Renal cortex interstitium (tissue), 11 donors: ENCODE results near the gene SLC24A3. TPM values are rescaled to one million over a fixed set of nuclear protein-coding genes. Genes with fewer than 3 reads are reported as not detected.
"Not testable (repeated sequence)": the region's sequence is repeated elsewhere in the genome, so short reads cannot be mapped to it uniquely, and the experiment has no call there.

Experiments
- DNase-seq, 11 donors: peaks; one replicate each; pipeline ENCODE4 v3.0.0-alpha.2; 2013; ENCODE audit warnings: low read depth in 9 of 11, low spot score in 4 of 11; ENCODE audit errors: extremely low read depth in 1 of 11
- polyA plus RNA-seq, 3 donors: library from polyadenylated mRNA; unstranded; fragments of 120-200 nt; gene quantifications; one replicate each; pipeline ENCODE4 v1.2.1, GENCODE V29; 2013; ENCODE audit not compliant: insufficient read length in 3 of 3

SLC24A3 gene
- polyA plus RNA-seq, 3 donors = 3.5 to 5.4 (median 4.8) TPM

GRCh38 chr20:19659448-19659847 lies 447.0 kb downstream of the SLC24A3 start:
- DNase-seq = no peak

DNA sequence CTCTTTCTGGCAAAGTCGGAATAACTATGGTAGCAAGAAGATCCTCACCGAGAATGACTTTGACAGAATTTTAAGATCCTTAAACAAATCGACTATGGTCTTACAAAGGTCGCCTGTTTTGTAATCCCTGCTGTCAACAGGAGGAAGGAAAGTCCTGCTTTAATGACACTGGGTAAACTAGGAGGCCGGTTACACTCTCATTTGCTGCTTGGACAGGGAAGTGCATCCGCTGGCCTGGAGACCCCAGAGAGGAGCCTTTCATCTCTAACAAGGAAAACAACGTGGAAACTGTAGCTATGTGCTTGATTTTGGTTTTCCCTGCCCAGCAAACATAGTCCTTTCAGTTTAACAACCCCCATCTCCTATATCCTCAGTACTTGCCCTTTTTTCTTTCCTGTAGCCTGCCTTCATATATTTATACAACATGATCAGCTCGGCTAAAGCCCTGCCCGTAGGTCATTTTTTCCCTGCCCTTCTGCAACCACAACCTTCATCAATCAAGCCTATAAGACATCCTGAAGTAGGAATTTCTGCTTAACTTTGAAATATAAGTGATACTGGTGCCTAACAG lies 448.5 kb downstream of the SLC24A3 start:
- no peak for DNase-seq

DNA sequence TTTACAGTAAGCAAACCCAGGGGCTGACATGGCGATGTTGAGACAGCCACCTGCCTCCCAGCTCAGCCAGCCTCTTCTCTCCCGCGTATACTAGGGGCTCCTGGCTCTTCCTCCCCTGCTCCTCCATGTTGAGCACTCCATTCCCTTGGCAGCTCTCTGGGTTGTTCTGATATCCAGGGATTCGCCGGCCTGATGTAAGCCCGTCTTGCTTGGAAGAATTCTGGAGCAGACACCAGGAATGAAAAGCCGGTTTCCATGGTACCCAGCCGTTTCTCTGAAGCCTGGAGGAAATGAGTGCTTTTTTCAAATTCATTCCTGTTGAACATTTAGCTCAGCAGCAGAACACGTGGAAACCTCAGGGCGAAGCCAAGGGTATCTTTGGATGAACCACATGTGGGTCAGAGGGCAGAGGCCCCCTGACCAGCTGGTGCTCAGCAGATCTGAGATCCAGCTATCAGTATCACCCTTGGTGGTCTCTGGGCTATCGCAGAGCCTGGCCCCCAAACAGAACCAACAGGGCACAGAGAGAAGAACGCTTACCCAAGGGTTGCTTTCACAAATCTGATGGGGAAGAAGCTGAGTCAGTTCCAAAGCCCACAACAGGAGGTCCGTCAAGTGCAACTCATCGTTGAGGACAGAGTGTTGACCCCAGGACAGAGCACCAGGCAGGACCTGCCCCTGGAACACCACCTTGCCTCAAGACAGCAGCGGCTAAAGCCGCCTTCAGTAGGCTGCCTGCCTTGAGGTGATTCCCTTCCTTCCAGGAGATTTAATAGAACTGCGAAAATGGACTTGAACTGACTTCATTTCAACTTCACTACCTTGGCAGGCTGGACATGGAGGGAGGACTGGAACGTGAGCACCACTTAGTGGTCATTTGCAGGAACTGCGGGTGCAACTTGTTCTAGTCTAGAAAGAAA lies 449.5 kb downstream of the SLC24A3 start:
- peak; percentile 49 to 77 (median 64) for DNase-seq

DNA sequence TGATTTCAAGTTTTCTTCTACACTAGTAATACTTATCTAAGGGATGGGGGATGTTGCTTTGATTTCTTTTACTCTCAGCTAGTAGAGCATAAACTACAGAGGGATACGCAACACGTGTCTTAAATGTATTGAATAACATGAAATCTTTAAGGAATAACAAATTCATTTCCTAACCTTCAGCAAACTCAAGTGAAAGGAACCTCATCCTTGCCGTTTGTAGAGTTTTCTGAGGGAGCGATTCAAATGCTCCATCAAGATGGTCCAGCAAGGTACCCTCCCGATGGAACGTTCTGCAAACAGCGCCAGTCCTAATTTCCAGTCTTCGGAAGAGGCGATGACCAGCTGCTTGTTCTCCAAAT lies 450.2 kb downstream of the SLC24A3 start:
- no peak for DNase-seq

- no peak for DNase-seq
Measured at GRCh38 chr20:19668418-19668817, 456.0 kb downstream of the SLC24A3 start.

DNA sequence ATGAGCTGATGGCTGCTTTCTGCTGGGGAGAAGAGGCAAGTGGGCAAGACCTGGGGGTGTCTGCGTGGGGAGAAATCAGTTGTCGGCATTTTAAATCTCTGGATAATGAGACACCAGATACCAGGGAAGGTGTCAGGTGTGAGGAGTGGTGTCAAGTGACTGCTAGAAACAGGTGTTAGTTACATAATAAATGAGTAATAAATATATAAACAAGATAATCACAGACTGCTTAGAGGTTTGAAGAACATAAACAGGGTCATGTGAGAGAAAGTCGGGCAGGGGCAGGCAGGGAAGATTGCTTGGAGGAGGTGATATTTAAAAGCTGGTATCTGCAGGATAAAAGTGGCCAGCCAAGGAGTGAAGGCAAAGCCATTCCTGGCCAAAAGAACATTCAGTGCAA lies 458.4 kb downstream of the SLC24A3 start:
- DNase-seq = no peak

GRCh38 chr20:19671374-19671773 lies 458.9 kb downstream of the SLC24A3 start:
- DNase-seq = no peak

- DNase-seq = no peak
Measured at GRCh38 chr20:19672498-19672897, 460.1 kb downstream of the SLC24A3 start.

DNA sequence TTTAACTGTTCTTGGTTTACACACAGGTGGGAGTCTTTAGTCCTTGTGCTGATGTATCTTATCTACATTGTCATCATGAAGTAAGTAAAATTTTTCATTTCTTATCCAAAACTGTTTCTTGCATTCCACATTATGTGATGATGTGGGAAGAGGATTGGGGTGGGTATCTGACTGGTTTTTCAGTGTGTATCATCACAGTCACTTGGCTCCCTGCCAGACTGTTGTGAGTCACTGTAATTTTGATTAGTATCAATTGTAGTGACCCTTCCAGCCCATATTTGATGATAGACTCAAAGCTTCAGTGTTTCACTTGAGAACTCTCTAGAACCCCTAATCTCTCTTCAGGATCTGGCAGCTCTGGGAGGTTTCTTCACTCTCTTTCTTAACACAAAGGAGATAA lies 461.1 kb downstream of the SLC24A3 start:
- DNase-seq = no peak

DNA sequence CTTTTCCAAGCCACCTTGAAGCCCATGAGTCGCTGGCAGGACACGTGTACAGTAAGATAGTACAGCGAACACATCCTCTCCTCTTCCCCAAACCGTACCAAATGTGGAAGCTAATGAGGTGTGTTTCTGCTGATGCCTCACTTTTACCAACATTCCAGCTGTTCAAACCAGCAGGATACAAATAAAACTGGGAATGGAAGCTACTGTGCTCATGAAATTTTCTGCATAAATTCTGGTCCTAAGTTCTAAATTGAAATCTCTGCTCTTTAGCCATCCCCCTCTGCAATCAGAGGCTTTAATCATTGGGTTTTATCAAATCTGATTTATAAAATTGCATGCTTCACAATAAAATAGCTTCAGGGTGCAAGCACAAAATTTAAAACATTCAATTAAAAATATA lies 463.8 kb downstream of the SLC24A3 start:
- DNase-seq = no peak

DNA sequence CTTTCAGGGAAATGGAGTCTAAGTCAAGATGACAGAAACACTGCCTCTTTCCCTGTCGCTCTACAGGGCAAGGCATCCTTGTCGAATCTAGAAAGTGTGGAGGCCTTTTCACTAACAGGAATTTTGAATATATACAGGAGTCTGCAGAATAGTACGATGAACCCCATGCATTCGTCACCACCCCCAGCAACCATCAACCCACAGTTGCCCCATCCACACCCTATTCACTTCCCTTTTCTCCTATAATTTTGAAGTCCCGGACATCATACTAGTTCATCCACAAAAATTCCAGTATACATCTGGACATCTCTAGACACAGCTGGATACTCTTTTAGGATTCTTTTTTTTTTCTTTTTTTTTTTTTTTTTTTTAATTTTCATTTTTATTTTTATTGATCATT lies 464.9 kb downstream of the SLC24A3 start:
- no peak for DNase-seq

GRCh38 chr20:19678591-19678990 lies 466.1 kb downstream of the SLC24A3 start:
- DNase-seq = not testable (repeated sequence)

- DNase-seq = no peak
Measured at GRCh38 chr20:19679900-19680495, 467.6 kb downstream of the SLC24A3 start.

DNA sequence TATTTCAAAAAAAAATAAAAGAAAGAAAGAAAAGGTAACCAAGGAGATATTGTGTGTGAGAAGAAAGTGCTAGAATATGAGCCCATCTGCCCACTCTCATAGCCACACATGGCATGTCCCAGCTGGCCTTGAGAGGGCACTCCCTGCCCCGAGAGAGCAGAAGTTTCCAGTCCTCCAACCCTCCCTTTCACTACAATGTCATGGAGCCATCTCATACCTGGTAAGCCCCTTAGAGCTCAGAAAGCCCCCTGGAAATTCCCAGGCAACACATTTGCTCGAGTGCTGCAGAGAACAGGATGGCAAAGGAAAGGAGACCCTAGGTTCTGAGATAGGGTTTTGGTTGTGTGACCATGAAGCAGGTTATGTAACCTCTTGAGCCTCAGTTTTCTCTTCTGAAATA lies 469.8 kb downstream of the SLC24A3 start:
- no peak for DNase-seq

DNA sequence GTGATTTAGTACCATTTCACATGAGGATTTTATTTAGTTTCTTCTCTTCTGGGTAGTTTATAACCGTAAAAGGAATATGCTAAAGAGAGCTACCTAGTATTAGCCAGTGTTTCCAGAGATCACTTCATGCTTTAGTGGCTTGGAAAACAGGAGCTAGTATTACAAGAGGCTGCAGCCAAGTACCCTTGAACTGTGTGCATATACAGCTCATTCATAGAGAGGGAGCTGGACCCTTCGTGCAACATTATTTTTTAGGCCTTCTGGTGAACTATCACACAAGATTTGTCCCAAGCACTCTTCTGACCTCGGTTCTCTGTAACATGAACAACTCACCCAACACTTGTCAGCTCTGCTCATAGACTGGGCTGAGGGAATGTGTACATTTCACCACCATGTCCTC lies 470.7 kb downstream of the SLC24A3 start:
- no peak for DNase-seq

DNA sequence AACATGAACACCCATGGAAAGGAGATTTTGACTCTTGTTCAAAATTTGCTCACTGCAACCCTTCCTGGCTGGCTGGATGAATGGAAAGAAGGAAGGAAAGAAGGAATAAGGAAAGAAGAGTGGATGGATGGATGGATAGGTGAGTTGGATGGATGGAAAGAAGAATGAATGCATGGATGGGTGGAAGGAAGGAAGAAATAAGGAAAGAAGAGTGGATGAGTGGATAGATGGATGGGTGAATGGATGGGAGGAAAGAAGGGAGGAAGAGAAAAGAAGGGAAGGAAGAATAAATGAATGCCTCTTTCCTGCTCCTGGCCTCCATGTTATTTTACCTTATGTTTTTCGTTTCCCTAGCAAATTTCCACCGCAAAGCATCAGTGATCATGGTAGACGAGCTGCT lies 471.4 kb downstream of the SLC24A3 start:
- DNase-seq = no peak

DNA sequence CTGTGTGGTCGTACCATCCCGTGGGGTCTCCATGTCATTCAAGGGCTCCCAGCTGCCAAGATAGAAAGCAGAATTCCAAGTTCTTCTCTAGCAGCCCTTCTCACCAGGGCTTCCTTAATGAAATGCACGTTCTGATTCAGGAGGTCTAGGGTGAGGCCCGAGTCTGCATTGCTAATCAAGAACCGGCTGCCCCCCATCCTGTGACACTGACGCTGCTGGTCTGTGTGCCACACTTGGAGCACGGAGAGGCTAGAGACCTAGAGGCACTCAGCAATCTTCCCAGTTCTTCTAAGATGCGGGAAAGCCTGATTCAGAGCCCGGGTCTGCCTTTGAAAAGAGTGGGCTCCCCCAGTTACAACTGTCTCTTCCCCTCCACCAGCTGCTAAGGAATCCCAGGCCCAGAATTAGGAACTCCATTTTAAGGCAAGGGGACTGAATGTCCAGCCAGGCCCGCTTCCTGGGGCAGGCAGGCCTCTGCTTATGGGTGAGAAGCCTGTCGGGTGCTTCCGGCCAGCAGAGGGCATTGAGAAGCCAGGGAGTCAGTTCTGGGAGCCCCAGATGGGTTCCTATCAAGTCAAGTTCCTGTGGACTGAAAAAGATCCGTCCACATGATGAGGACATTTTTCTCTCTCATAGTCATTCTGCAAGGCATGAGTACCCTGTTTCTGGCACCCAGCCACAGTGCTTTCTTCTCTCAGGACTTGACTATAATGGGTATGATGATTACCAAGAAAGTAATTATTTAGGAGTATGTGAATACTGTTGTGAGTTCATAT lies 475.8 kb downstream of the SLC24A3 start:
- peak in 2 of 11 donors; percentile 13 to 21 for DNase-seq

DNA sequence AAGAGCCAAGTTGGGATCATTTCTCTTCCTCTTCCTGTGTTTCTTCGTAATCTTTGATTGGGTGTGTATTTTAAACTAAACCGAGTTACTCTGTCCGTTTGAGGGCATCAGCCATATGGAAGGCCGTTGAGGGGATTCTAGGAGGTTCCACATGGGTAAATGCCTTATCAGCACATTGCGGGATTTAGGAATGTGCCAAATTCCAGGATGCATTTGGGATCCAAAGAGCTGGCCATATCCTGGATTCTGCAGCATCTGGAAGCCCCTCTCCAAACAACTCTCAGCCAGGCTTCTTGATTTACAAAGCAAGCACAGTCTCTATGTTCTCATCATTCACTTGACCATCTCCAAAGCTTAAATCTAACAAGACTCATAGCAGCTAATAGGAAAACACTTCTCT lies 478.0 kb downstream of the SLC24A3 start:
- DNase-seq = no peak

DNA sequence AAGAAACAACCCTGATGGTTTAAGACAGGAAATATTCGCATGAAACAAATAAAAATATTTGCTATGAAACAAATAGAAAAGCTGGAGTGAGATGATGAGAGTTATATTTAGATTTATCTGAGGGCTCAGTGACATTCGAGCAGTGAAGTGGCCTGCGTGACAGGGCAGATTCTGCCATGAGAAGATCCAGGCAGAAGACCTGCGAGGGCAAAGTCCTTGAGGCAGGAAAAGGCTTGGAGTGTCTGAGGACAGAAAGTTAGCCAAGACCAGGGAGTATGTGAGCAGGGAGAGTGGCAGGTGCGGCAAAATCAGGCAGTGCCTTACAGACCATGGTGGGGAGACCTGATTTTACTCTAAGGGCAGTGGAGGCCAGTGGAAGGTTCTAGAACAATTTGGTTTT lies 478.7 kb downstream of the SLC24A3 start:
- DNase-seq = no peak

DNA sequence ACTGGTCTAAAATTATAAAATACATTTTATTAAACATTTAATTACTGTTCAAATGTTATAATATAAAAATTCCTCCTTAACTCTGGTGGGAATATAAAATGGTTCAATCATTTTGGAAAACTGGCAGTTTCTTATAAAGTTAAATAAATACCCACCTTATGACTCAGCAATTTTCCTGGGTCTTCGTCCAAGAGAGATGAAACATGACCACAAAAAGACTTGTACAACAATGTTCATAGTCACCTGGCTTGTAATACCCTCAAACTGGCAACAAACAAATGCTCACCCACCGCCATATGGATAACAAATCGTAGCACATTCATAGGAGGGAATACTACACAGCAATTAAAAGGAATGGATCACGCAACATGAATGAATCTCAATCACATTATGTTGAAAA lies 479.7 kb downstream of the SLC24A3 start:
- no peak for DNase-seq
